ENCODE data around the gene ERFL.

ERFL gene

DNA sequence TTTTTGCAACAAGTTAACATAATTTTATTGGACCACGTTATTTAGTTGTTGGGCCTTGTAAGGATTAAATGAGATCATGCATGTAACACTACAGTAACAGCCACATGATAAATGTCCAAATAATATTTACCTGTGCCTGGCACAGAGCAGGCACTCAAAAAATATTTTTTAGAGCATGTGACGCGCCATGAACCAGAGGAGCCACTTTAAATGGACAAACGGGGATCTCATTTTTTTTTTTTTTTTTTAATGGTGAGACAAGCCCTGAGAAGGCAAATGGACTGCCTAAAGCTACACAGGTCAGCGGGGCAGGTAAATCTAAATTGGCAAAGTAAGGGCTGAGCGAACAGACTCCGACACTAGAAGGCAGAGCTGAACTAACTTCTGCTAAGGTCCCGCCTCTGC lies 69.0 kb downstream of the ERFL start:
- H3K4me3 ChIP-seq (ENCODE audit: low read depth, low read length), result peak overlapping the region; percentile 52
- TF ChIP-seq, protein P1, sequence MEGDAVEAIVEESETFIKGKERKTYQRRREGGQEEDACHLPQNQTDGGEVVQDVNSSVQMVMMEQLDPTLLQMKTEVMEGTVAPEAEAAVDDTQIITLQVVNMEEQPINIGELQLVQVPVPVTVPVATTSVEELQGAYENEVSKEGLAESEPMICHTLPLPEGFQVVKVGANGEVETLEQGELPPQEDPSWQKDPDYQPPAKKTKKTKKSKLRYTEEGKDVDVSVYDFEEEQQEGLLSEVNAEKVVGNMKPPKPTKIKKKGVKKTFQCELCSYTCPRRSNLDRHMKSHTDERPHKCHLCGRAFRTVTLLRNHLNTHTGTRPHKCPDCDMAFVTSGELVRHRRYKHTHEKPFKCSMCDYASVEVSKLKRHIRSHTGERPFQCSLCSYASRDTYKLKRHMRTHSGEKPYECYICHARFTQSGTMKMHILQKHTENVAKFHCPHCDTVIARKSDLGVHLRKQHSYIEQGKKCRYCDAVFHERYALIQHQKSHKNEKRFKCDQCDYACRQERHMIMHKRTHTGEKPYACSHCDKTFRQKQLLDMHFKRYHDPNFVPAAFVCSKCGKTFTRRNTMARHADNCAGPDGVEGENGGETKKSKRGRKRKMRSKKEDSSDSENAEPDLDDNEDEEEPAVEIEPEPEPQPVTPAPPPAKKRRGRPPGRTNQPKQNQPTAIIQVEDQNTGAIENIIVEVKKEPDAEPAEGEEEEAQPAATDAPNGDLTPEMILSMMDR (conservative IDR thresholded peaks at IDR 0.05; ENCODE audit: low read depth, low read length), result no peak
- DNase-seq (ENCODE audit: low read depth), result no peak

All from choroid plexus epithelial cell (primary cell).